HCT116 (cell line): ENCODE results near the gene TLE3.

Experiments
- CEBPB ChIP-seq: IDR thresholded peaks from 2 replicates; pipeline ENCODE4 v1.6.1; 2012; ENCODE audit warnings: low read depth
- CTCF ChIP-seq, 3 experiments: fragments of 200-600 bp in 1 of 3; sonication (generic) in 1 of 3; IDR thresholded peaks in 2 of 3; conservative IDR thresholded peaks in 1 of 3; 2 replicates each; pipeline ENCODE4 v1.5.1; 2012 to 2017; ENCODE audit warnings: low read depth in 2 of 3, low read length in 2 of 3, antibody characterized with exemption in 1 of 3, borderline replicate concordance in 1 of 3, control low read depth in 1 of 3, mild to moderate bottlenecking in 1 of 3, mixed read lengths in 1 of 3, mixed run types in 1 of 3, moderate library complexity in 1 of 3; ENCODE audit not compliant: insufficient read depth in 1 of 3
- EZH2 ChIP-seq: fragments of 200-600 bp; sonication (generic); IDR thresholded peaks from 2 replicates; pipeline ENCODE4 v1.6.1; 2017; ENCODE audit warnings: antibody characterized with exemption, mixed run types
- POLR2A ChIP-seq: IDR thresholded peaks from 2 replicates; pipeline ENCODE4 v1.7.0; 2011; ENCODE audit warnings: borderline replicate concordance; ENCODE audit not compliant: insufficient read depth, insufficient read length; ENCODE audit errors: extremely low read depth
- SP1 ChIP-seq: IDR thresholded peaks from 2 replicates; pipeline ENCODE4 v1.6.1; 2012; ENCODE audit warnings: low read depth
- TCF7L2 ChIP-seq: IDR thresholded peaks from 2 replicates; pipeline ENCODE4 v1.7.0; 2011; ENCODE audit warnings: borderline replicate concordance, inconsistent platforms; ENCODE audit not compliant: insufficient read depth, insufficient read length; ENCODE audit errors: extremely low read depth
- YY1 ChIP-seq: IDR thresholded peaks from 2 replicates; pipeline ENCODE4 v1.6.1; 2011; ENCODE audit warnings: low read length, low read depth, moderate library complexity, mild to moderate bottlenecking; ENCODE audit not compliant: insufficient replicate concordance; ENCODE audit errors: extremely low read depth
- ZBTB33 ChIP-seq: IDR thresholded peaks from 2 replicates; pipeline ENCODE4 v1.6.1; 2011; ENCODE audit warnings: mild to moderate bottlenecking, low read length, moderate library complexity; ENCODE audit not compliant: insufficient replicate concordance; ENCODE audit errors: extremely low read depth
- ZNF274 ChIP-seq: fragments of 200-500 bp; sonication (Bioruptor generic); IDR thresholded peaks from 2 replicates; pipeline ENCODE4 v1.6.1; 2014; ENCODE audit warnings: mild to moderate bottlenecking, low read depth, low read length, inconsistent platforms

GRCh38 chr15:70060214-70060992, 37.3 kb downstream of the TLE3 start:
- TF ChIP-seq ZNF274 (no peak), CTCF (IDR thresholded peaks at IDR 0.05 in 2 of 3, conservative IDR thresholded peaks at IDR 0.05 in 1 of 3; ENCODE audit: borderline replicate concordance in 1 of 3, insufficient read depth in 1 of 3, low read depth in 2 of 3, low read length in 2 of 3) (no peak), EZH2 (no peak), ZBTB33 (no peak), CEBPB (no peak), TCF7L2 (no peak), POLR2A (no peak), SP1 (no peak), YY1 (no peak)
